Liver (tissue), 9 donors: ENCODE results near the gene PHLDB3. TPM values are rescaled to one million over a fixed set of nuclear protein-coding genes. Genes with fewer than 3 reads are reported as not detected.
A peak's percentile ranks its signal among the peaks of the same experiment; 100 is the strongest.

Experiments used
- DNase-seq: peaks from one replicate; pipeline ENCODE4 v3.0.0-alpha.2; 2017; ENCODE audit warnings: low spot score
- H3K27ac ChIP-seq, 2 donors: one replicate each; pipeline ENCODE4 v1.7.0; 2013; ENCODE audit warnings: inconsistent platforms in 2 of 2, low read length in 2 of 2, control low read depth in 1 of 2, low read depth in 1 of 2, mild to moderate bottlenecking in 1 of 2
- H3K27me3 ChIP-seq, 4 donors: one replicate each; pipeline versions ENCODE4 v1.6.1 to v1.7.0; 2013; ENCODE audit warnings: low read length in 3 of 4, inconsistent platforms in 1 of 4, mild to moderate bottlenecking in 1 of 4, moderate library complexity in 1 of 4; ENCODE audit not compliant: control insufficient read depth in 4 of 4, insufficient read depth in 4 of 4
- H3K36me3 ChIP-seq, 4 donors: one replicate each; pipeline versions ENCODE4 v1.6.1 to v1.7.0; 2013; ENCODE audit warnings: low read length in 3 of 4, mild to moderate bottlenecking in 3 of 4, low read depth in 1 of 4, moderate library complexity in 1 of 4; ENCODE audit not compliant: control insufficient read depth in 4 of 4, insufficient read depth in 3 of 4
- H3K4me1 ChIP-seq, 4 donors: one replicate each; pipeline versions ENCODE4 v1.6.1 to v1.7.0; 2013; ENCODE audit warnings: low read length in 3 of 4, mild to moderate bottlenecking in 3 of 4, moderate library complexity in 1 of 4; ENCODE audit not compliant: control insufficient read depth in 4 of 4, insufficient read depth in 4 of 4
- H3K4me3 ChIP-seq, 3 donors: one replicate each; pipeline versions ENCODE4 v1.6.1 to v1.7.0; 2013; ENCODE audit warnings: low read length in 3 of 3, control low read depth in 1 of 3, low read depth in 1 of 3, mild to moderate bottlenecking in 1 of 3
- H3K9ac ChIP-seq, 2 donors: one replicate each; pipeline ENCODE4 v1.7.0; 2013; ENCODE audit warnings: low read length in 2 of 2, mild to moderate bottlenecking in 2 of 2, moderate library complexity in 2 of 2, control low read depth in 1 of 2, low read depth in 1 of 2
- H3K9me3 ChIP-seq, 4 donors: one replicate each; pipeline versions ENCODE4 v1.6.1 to v1.7.0; 2013; ENCODE audit warnings: low read length in 3 of 4; ENCODE audit not compliant: control insufficient read depth in 4 of 4
- EGR1 ChIP-seq, 2 donors: IDR thresholded peaks; 2 replicates each; pipeline ENCODE4 v1.6.1; 2016 to 2018; ENCODE audit warnings: antibody characterized with exemption in 2 of 2, low read depth in 2 of 2
- FOXA1 ChIP-seq: IDR thresholded peaks from 2 replicates; pipeline ENCODE4 v1.6.1; 2016; ENCODE audit warnings: antibody characterized with exemption
- FOXA2 ChIP-seq: IDR thresholded peaks from 2 replicates; pipeline ENCODE4 v1.6.1; 2016; ENCODE audit warnings: antibody characterized with exemption
- GABPA ChIP-seq, 2 donors: IDR thresholded peaks in 1 of 2; conservative IDR thresholded peaks in 1 of 2; 2 replicates each; pipeline ENCODE4 v1.6.1; 2016; ENCODE audit warnings: antibody characterized with exemption in 2 of 2, mild to moderate bottlenecking in 1 of 2, moderate library complexity in 1 of 2
- HNF4A ChIP-seq, 2 donors: conservative IDR thresholded peaks; 2 replicates each; pipeline ENCODE4 v1.6.1; 2016; ENCODE audit warnings: antibody characterized with exemption in 2 of 2, mild to moderate bottlenecking in 2 of 2
- HNF4G ChIP-seq: IDR thresholded peaks from 2 replicates; pipeline ENCODE4 v1.6.1; 2016; ENCODE audit warnings: antibody characterized with exemption
- JUND ChIP-seq, 2 donors: IDR thresholded peaks; 2 replicates each; pipeline ENCODE4 v1.6.1; 2016; ENCODE audit warnings: antibody characterized with exemption in 2 of 2
- NR2F2 ChIP-seq: IDR thresholded peaks from 2 replicates; pipeline ENCODE4 v1.6.1; 2016; ENCODE audit warnings: antibody characterized with exemption
- RAD21 ChIP-seq, 2 donors: IDR thresholded peaks; 2 replicates each; pipeline ENCODE4 v1.6.1; 2016; ENCODE audit warnings: antibody characterized with exemption in 2 of 2, mild to moderate bottlenecking in 2 of 2
- RXRA ChIP-seq, 2 donors: IDR thresholded peaks; 2 replicates each; pipeline ENCODE4 v1.6.1; 2017 to 2018; ENCODE audit warnings: antibody characterized with exemption in 2 of 2, mild to moderate bottlenecking in 1 of 2
- SP1 ChIP-seq: IDR thresholded peaks from 2 replicates; pipeline ENCODE4 v1.6.1; 2018; ENCODE audit warnings: antibody characterized with exemption, mild to moderate bottlenecking
- TAF1 ChIP-seq: conservative IDR thresholded peaks from 2 replicates; pipeline ENCODE4 v1.6.1; 2016; ENCODE audit warnings: antibody characterized with exemption, mild to moderate bottlenecking
- YY1 ChIP-seq: IDR thresholded peaks from 2 replicates; pipeline ENCODE4 v1.6.1; 2016; ENCODE audit warnings: antibody characterized with exemption, mild to moderate bottlenecking
- WGBS: extraction: QIAGEN DNeasy Blood & Tissue Kit; methylation state at CpG from one replicate; pipeline ENCODE4 v1.1.7; 2013; 5-methylcytosine and 5-hydroxymethylcytosine counted together
- polyA plus RNA-seq, 2 donors: library from polyadenylated mRNA; stranded (reverse) in 1 of 2; unstranded in 1 of 2; fragments of 200-250 nt in 1 of 2; fragments of >200 nt in 1 of 2; fragmentation: Nextera tagmentation in 1 of 2; extraction: Ambion mirVana in 1 of 2; gene quantifications; one replicate each; pipeline versions ENCODE4 v1.2.1 to v1.2.3, GENCODE V29; 2013 to 2015
- total RNA-seq, 2 donors: library from RNA; depleted of rRNA; stranded (reverse); fragments of >200 nt; gene quantifications; one replicate each; pipeline ENCODE4 v1.2.3, GENCODE V29; 2014
- TF ChIP-seq, protein P1 (sequence below): fragments of 150-350 bp; IDR thresholded peaks from 2 replicates; pipeline ENCODE4 v1.5.1; 2017; ENCODE audit warnings: improper control_type of control experiment, low read depth, low read length; ENCODE audit not compliant: missing input control
- TF ChIP-seq, protein P2 (sequence below): IDR thresholded peaks from 2 replicates; pipeline ENCODE4 v1.6.1; 2016; ENCODE audit warnings: antibody characterized with exemption
- TF ChIP-seq, protein P3 (sequence below): IDR thresholded peaks from 2 replicates; pipeline ENCODE4 v1.6.1; 2016; ENCODE audit warnings: antibody characterized with exemption, mild to moderate bottlenecking
- TF ChIP-seq, protein P4 (sequence below): IDR thresholded peaks from 2 replicates; pipeline ENCODE4 v1.6.1; 2016; ENCODE audit warnings: antibody characterized with exemption
- TF ChIP-seq, protein P5 (sequence below): IDR thresholded peaks from 2 replicates; pipeline ENCODE4 v1.6.1; 2016; ENCODE audit warnings: antibody characterized with exemption
- donor health status: healthy.
- donor health status: healthy.
- donor health status: healthy.
- donor health status: healthy.
- donor health status: healthy.

The PHLDB3 gene
- total and polyA plus RNA-seq, 4 donors: 10.6 to 18.2 (median 11.7) TPM

DNA sequence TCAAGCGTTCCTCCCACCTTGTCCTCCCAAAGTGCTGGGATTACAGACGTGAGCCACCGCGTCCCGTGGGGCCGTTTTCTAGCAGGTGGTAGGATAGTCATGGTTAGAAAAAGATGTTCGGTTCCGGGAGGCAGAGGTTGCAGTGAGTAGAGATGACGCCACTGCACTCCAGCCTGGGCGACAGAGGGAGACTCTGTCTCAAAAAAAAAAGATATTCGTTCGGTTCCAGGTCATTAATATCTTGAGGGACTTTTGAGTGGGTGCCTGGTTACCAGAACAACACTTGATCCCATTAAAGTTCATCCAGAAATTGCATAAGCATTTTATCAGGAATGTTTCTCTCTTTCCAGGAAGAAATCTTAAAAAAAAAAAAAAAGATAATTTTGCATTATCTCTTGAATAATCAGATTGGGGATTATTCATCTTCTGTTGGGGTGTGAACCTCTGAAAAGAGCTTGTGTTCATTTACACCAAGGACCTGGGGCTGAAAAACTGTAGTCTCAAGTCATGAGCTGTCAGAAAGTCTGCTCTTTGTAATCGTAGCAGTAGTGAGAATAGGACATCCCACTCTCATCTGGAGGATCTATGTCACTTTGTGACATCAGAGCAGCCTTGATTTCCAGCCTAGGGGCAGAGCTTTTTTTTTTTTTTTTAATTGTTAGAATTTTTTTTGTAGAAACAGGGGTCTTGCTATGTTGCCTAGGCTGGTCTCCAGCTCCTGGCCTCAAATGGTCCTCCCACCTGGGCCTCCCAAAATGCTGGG is 23.5 kb upstream of the PHLDB3 start:
- peaks cover 1 to 43% (median 36%) of the 10 kb centered on the region in 4 donors for H3K4me1 ChIP-seq
- H3K9ac ChIP-seq: peak overlapping the region in 1 of 2 donors; percentile 41
- TF ChIP-seq SP1 (no peak), FOXA1 (no peak), HNF4A (conservative IDR thresholded peaks at IDR 0.05) (no peak), TAF1 (no peak), RAD21 (IDR thresholded peaks at IDR 0.05) (no peak), HNF4G (no peak)
- peak overlapping the region in 1 of 2 donors; percentile 2 for H3K27ac ChIP-seq
- H3K4me3 ChIP-seq: peak overlapping the region in 1 of 3 donors; percentile 94
- no peak for DNase-seq
- no peaks in the 10 kb centered on the region for H3K27me3 ChIP-seq
- no peaks in the 10 kb centered on the region for H3K36me3 ChIP-seq
- 27% methylated on average over 13 of the region's 13 CpGs for WGBS
- H3K9me3 ChIP-seq: no peaks in the 10 kb centered on the region

DNA sequence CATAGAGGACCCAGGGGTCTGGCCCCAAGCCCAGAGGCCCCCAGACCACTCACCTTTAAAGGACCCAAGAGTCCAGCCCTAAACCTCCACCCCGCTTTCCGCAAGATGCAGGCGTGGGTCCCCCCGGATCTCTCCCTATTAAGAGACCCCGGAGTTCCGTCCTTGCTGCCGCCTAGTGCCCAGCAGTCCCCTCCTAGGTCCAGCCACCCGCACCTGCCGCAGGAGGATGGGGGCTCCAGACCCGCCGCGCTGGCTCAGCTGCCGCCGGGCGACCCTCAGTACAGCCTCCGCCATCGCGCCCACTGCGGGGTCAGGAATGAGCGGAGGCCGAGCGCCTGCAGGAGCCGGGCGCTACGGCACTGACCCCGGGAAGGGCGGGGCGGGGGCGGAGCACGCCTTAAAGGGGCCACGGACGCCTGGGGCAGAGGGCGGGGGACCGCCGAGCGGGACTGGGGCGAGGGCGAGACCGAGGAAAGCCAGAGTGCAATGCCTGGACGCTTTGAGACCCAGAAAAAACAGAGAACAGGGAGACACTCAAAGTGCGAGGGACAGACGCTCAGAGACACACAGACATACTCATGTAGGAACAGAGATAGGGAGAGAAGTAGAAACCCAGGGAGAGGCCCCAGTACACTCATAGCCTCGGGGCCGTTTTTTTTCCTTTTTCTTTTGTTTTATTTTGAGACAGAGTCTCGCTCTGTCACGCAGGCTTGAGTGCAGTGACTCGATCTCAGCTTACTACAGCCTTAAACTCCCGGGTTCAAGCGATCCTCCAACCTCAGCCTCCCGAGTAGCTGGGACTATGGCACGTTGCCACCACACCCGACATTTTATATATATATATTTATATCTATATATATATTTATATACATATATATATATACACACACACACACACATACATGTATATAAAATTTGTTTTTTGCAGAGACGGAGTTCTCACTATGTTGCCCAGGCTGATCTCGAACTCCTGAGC is 22.6 kb upstream of the PHLDB3 start, which contains the start of gene ETHE1:
TSS of gene ETHE1 (minus strand) at position 318 of the 976 bp plus-strand sequence. CDS start at position 294, 24 bp downstream.
- H3K27ac ChIP-seq: peak within 1 kb of the TSS; percentile 76 to 85
- H3K9ac ChIP-seq: peak within 1 kb of the TSS; percentile 82 to 88
- no peaks in the 10 kb centered on the region for H3K27me3 ChIP-seq
- peak within 1 kb of the TSS; percentile 94 to 97 (median 94) for H3K4me3 ChIP-seq
- H3K4me1 ChIP-seq: peaks cover under 1 to 34% (median 29%) of the 10 kb centered on the region in 4 donors
- H3K9me3 ChIP-seq: no peaks in the 10 kb centered on the region
- H3K36me3 ChIP-seq: no peaks in the 10 kb centered on the region
- DNase-seq: peak; percentile 85
- TF ChIP-seq SP1: peak; percentile 17
- TF ChIP-seq, protein P1, sequence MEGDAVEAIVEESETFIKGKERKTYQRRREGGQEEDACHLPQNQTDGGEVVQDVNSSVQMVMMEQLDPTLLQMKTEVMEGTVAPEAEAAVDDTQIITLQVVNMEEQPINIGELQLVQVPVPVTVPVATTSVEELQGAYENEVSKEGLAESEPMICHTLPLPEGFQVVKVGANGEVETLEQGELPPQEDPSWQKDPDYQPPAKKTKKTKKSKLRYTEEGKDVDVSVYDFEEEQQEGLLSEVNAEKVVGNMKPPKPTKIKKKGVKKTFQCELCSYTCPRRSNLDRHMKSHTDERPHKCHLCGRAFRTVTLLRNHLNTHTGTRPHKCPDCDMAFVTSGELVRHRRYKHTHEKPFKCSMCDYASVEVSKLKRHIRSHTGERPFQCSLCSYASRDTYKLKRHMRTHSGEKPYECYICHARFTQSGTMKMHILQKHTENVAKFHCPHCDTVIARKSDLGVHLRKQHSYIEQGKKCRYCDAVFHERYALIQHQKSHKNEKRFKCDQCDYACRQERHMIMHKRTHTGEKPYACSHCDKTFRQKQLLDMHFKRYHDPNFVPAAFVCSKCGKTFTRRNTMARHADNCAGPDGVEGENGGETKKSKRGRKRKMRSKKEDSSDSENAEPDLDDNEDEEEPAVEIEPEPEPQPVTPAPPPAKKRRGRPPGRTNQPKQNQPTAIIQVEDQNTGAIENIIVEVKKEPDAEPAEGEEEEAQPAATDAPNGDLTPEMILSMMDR: peak; percentile 9
- TF ChIP-seq, protein P2, sequence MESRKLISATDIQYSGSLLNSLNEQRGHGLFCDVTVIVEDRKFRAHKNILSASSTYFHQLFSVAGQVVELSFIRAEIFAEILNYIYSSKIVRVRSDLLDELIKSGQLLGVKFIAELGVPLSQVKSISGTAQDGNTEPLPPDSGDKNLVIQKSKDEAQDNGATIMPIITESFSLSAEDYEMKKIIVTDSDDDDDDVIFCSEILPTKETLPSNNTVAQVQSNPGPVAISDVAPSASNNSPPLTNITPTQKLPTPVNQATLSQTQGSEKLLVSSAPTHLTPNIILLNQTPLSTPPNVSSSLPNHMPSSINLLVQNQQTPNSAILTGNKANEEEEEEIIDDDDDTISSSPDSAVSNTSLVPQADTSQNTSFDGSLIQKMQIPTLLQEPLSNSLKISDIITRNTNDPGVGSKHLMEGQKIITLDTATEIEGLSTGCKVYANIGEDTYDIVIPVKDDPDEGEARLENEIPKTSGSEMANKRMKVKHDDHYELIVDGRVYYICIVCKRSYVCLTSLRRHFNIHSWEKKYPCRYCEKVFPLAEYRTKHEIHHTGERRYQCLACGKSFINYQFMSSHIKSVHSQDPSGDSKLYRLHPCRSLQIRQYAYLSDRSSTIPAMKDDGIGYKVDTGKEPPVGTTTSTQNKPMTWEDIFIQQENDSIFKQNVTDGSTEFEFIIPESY: no peak
- peak; percentile 31 to 39 for TF ChIP-seq HNF4A (conservative IDR thresholded peaks at IDR 0.05)
- no peak for TF ChIP-seq GABPA (IDR thresholded peaks at IDR 0.05 in 1 of 2, conservative IDR thresholded peaks at IDR 0.05 in 1 of 2)
- TF ChIP-seq, protein P3, sequence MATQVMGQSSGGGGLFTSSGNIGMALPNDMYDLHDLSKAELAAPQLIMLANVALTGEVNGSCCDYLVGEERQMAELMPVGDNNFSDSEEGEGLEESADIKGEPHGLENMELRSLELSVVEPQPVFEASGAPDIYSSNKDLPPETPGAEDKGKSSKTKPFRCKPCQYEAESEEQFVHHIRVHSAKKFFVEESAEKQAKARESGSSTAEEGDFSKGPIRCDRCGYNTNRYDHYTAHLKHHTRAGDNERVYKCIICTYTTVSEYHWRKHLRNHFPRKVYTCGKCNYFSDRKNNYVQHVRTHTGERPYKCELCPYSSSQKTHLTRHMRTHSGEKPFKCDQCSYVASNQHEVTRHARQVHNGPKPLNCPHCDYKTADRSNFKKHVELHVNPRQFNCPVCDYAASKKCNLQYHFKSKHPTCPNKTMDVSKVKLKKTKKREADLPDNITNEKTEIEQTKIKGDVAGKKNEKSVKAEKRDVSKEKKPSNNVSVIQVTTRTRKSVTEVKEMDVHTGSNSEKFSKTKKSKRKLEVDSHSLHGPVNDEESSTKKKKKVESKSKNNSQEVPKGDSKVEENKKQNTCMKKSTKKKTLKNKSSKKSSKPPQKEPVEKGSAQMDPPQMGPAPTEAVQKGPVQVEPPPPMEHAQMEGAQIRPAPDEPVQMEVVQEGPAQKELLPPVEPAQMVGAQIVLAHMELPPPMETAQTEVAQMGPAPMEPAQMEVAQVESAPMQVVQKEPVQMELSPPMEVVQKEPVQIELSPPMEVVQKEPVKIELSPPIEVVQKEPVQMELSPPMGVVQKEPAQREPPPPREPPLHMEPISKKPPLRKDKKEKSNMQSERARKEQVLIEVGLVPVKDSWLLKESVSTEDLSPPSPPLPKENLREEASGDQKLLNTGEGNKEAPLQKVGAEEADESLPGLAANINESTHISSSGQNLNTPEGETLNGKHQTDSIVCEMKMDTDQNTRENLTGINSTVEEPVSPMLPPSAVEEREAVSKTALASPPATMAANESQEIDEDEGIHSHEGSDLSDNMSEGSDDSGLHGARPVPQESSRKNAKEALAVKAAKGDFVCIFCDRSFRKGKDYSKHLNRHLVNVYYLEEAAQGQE: peak; percentile 57
- peak; percentile 18 to 25 for TF ChIP-seq RXRA (IDR thresholded peaks at IDR 0.05)
- no peak for TF ChIP-seq FOXA2
- TF ChIP-seq NR2F2: no peak
- no peak for TF ChIP-seq JUND (IDR thresholded peaks at IDR 0.05)
- peak; percentile 57 for TF ChIP-seq YY1
- TF ChIP-seq RAD21 (IDR thresholded peaks at IDR 0.05): peak in 1 of 2 donors; percentile 17
- TF ChIP-seq, protein P4, sequence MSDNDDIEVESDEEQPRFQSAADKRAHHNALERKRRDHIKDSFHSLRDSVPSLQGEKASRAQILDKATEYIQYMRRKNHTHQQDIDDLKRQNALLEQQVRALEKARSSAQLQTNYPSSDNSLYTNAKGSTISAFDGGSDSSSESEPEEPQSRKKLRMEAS: no peak
- TF ChIP-seq EGR1 (IDR thresholded peaks at IDR 0.05; ENCODE audit: low read depth in 2 of 2): peak; percentile 59
- TF ChIP-seq, protein P5, sequence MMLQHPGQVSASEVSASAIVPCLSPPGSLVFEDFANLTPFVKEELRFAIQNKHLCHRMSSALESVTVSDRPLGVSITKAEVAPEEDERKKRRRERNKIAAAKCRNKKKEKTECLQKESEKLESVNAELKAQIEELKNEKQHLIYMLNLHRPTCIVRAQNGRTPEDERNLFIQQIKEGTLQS: no peak
- TF ChIP-seq HNF4G: no peak
- TF ChIP-seq FOXA1: no peak
- TF ChIP-seq TAF1: no peak
- 5% methylated on average over 54 of the region's 54 CpGs for WGBS
